ENCODE results near the gene QSER1. TPM values are rescaled to one million over a fixed set of nuclear protein-coding genes. Genes with fewer than 3 reads are reported as not detected.

The QSER1 gene
- total and polyA plus RNA-seq, 12 donors, result 2.5 to 23.8 (median 19.2) TPM

GRCh38 chr11:32920570-32920969, 28.0 kb downstream of the QSER1 start:
- TF ChIP-seq, protein P1, sequence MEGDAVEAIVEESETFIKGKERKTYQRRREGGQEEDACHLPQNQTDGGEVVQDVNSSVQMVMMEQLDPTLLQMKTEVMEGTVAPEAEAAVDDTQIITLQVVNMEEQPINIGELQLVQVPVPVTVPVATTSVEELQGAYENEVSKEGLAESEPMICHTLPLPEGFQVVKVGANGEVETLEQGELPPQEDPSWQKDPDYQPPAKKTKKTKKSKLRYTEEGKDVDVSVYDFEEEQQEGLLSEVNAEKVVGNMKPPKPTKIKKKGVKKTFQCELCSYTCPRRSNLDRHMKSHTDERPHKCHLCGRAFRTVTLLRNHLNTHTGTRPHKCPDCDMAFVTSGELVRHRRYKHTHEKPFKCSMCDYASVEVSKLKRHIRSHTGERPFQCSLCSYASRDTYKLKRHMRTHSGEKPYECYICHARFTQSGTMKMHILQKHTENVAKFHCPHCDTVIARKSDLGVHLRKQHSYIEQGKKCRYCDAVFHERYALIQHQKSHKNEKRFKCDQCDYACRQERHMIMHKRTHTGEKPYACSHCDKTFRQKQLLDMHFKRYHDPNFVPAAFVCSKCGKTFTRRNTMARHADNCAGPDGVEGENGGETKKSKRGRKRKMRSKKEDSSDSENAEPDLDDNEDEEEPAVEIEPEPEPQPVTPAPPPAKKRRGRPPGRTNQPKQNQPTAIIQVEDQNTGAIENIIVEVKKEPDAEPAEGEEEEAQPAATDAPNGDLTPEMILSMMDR (IDR thresholded peaks at IDR 0.05), result no peak
- Histone ChIP-seq H3K9me3 (no peaks in the 10 kb centered on the region), H3K27ac (no peak overlapping the region), H3K36me3 (no peaks in the 10 kb centered on the region), H3K4me1 (peaks cover 0 to 3% (median 0%) of the 10 kb centered on the region in 9 donors), H3K4me3 (no peak overlapping the region), H3K27me3 (no peaks in the 10 kb centered on the region)
- intact Hi-C loops (cut with DNase I), result no loop called here
- WGBS, 2 donors, result 95 to 98% methylated on average over 1 of the region's 1 CpG
- DNase-seq, result no peak
- ATAC-seq, result no peak

GRCh38 chr11:32921204-32921603, 28.6 kb downstream of the QSER1 start:
- no peak for DNase-seq
- peaks cover 0 to 3% (median 0%) of the 10 kb centered on the region in 9 donors for H3K4me1 ChIP-seq
- H3K27me3 ChIP-seq, result no peaks in the 10 kb centered on the region
- H3K36me3 ChIP-seq, result no peaks in the 10 kb centered on the region
- no peaks in the 10 kb centered on the region for H3K9me3 ChIP-seq
- ATAC-seq, result no peak
- TF ChIP-seq, protein P1 (IDR thresholded peaks at IDR 0.05), result no peak
- H3K4me3 ChIP-seq, result no peak overlapping the region
- intact Hi-C loops (cut with DNase I), result no loop called here
- no peak overlapping the region for H3K27ac ChIP-seq
- 11 to 28% methylated on average over 1 of the region's 1 CpG for WGBS, 2 donors

- no peak for DNase-seq
- H3K4me1 ChIP-seq, result no peaks in the 10 kb centered on the region
- no peak overlapping the region for H3K4me3 ChIP-seq
- no peaks in the 10 kb centered on the region for H3K27me3 ChIP-seq
- H3K36me3 ChIP-seq, result peaks cover 0 to 93% (median 32%) of the 10 kb centered on the region in 9 donors
- 81 to 96% methylated on average over 1 of the region's 1 CpG for WGBS, 2 donors
- TF ChIP-seq, protein P1 (IDR thresholded peaks at IDR 0.05), result no peak
- intact Hi-C loops (cut with DNase I), result no loop called here
- no peaks in the 10 kb centered on the region for H3K9me3 ChIP-seq
- H3K27ac ChIP-seq, result no peak overlapping the region
- ATAC-seq, result no peak
These were observed 39.0 kb downstream of the QSER1 start for GRCh38 chr11:32931606-32932005.

DNA sequence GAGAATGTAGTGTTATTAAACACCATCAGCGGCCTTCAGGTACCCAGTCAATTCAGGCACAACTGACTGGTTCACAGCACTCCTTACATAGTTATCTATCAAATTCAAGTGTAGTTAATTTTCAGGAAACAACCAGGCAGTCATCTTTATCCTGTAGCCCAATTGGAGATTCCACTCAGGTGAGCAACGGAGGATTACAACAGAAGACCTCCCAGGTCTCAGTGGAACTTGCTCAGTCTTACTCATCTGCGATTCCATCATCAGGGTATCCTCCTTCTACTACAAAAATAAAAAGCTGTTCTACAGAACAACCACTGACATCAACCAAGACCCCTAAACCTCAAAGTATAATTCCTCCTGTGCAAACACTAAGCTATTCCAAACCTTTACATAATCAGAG, 39.6 kb downstream of the QSER1 start:
- H3K4me3 ChIP-seq, result no peak overlapping the region
- WGBS, 2 donors, result 97 to 98% methylated on average over 3 of the region's 3 CpGs
- no peak for ATAC-seq
- H3K27me3 ChIP-seq, result no peaks in the 10 kb centered on the region
- no peaks in the 10 kb centered on the region for H3K4me1 ChIP-seq
- TF ChIP-seq, protein P1 (IDR thresholded peaks at IDR 0.05), result no peak
- intact Hi-C loops (cut with DNase I), result no loop called here
- H3K9me3 ChIP-seq, result no peaks in the 10 kb centered on the region
- no peak for DNase-seq
- no peak overlapping the region for H3K27ac ChIP-seq
- H3K36me3 ChIP-seq, result peaks cover 0 to 97% (median 32%) of the 10 kb centered on the region in 9 donors
